GM18868 (cell line): ENCODE measurements around the gene ABCC5.
"Not testable (repeated sequence)": the region's sequence is repeated elsewhere in the genome, so short reads cannot be mapped to it uniquely, and the experiment has no call there.

Experiments
- ATAC-seq: cut with Tn5 transposase; IDR thresholded peaks from one replicate; pipeline ENCODE4 v1.9.1; 2021; ENCODE audit warnings: mild to moderate bottlenecking, moderate library complexity; ENCODE audit not compliant: unreplicated experiment

Gene ABCC5

DNA sequence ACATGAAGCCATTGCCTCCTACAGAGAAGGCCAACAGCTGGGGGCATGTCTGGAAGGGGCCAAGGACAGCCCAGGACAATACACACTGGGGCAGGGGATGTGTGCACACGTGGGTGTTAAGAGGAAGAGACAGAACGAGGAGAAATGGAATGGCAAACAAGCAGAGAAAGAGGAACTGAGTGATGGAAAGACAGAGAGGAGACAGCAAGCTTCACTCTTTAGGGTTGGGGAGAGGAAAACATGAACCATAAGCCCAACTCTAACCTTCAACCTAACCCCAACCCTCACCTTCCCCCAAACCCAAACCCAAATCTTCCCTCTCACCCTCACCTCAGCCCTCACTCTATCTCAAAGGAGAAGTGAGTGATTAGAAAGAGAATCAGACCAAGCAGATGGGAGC, 121.1 kb downstream of the ABCC5 start:
- ATAC-seq = no peak

DNA sequence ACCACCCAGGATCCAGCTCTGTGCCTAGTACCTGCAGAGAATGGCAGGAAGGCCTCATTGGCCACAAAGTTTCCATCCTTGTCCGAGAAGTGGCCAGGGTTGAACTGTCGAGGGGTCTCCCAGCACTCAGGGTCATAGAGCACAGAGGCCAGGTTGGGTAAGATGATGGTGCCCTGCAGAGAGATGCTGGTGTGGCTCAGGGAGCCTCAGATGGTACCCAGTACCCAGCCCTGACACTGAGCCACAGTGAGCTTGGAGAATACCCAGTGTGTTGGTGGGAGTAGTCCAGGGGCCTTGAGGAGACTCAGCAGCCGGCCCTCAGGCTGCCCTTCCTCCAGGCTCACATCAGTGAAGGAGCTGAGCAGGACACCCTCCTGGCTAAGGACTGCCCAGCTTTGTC, 121.5 kb downstream of the ABCC5 start:
- no peak for ATAC-seq

DNA sequence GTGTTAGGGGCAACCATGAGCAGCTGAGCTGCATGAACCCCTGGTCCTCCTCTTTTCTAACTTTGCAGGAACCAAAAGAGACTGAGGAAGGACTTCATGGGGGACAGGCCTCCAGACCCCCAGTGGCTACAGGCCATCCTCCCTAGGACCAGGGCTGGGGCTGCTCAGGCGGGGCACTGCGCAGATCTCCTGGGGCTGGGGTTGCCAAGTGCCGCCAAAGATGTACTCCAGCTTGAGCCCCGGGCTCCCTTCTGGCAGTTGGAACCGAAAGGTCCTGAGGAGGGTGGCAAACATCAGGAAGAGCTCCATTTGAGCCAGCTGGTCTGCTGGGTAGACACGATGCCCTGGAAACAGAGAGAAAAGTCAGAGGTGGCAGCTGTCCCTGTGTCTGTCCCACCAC, 121.9 kb downstream of the ABCC5 start:
- no peak for ATAC-seq

- no peak for ATAC-seq
Observed at GRCh38 chr3:183895296-183895695, 122.4 kb downstream of the ABCC5 start.

- ATAC-seq = no peak
Observed at GRCh38 chr3:183892610-183893214, 125.0 kb downstream of the ABCC5 start.

DNA sequence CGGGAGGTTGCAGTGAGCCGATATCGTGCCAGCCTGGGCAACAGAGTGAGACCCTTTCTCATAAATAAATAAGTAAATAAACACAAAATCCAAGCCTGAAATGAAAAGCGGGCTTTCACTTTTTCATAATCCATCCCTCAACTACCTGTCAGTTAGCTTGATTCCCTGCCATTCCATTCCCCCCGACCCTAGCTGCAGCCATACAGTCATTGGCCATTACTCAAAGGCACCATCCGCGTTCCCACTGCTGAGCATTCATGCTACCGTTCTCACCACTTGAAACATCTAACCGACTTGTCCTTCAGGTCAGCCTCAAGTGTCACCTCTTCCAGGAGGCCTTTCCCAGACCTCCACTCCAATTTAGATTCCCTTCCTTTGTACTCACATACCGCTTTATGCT, 131.9 kb downstream of the ABCC5 start:
- ATAC-seq = no peak

- ATAC-seq = peak; percentile 99
Observed at GRCh38 chr3:183884427-183885296, 133.0 kb downstream of the ABCC5 start, which contains the start of gene PARL. Gene PARL, minus strand, starts transcription at chr3:183884880. Its CDS starts 34 bp downstream, at chr3:183884846.

DNA sequence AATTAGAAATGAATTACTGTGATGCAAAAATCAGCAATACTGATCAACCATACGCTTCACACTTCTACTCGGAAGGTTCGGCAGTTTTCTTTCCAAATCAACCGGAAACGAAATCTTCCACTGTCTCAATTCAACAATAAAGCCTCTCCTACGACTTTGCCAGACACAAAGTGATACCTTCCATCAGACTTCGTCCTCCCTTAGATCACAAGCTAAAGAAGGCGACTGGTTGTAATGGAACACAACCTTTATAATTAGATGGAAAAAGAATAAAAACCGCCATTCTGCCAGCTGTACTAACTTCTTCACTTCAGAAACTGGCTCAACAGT, 133.6 kb downstream of the ABCC5 start:
- no peak for ATAC-seq

DNA sequence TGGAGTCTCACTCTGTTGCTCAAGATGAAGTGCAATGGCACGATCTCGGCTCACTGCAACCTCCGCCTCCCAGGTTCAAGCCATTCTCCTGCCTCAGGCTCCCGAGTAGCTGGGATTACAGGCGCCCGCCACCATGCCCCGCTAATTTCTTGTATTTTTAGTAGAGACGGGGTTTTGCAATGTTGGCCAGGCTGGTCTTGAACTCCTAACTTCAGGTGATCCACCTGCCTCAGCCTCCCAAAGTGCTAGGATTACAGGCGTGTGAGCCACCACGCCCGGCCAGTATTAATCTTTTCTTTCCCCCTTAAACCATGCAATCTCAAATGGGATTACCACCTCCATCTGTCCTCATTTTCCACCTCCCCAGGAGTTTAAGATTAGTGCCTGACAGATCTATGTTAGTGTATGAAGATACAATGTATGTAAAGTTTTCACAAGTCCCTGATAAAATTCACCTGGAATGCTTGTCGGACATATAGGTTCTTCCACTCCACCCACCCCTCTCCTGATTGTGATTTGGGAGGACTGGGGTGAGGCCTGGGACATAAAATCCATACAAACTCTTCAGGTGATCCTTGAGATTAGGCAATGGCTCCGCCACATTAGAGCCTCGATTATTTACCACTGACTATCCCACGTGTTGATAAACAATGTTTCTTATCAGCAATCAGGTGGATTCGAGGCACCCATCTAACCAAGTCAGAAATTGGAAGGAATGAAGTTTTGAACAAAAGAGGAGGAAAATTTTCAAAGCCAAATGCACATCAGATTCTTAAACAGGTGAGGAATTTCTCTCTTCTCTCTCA, 134.2 kb downstream of the ABCC5 start:
- no peak for ATAC-seq

DNA sequence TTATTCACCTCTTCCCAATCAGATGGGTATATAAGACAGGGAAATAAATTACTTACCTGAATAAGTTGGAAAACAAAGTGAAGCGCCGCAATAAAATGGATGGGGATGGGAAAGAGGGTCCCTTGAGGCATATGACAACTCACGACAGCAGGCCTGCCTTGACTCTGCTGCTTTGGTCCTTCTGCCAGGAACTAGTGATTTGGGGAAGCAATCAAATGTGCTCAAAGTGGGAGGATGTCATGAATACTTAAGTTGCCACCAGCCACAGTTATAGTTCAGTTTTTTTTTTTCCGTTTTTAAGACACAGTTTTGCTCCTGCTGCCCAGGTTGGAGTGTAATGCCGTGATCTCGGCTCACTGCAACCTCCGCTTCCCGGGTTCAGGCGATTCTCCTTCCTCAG, 137.6 kb downstream of the ABCC5 start:
- no peak for ATAC-seq

DNA sequence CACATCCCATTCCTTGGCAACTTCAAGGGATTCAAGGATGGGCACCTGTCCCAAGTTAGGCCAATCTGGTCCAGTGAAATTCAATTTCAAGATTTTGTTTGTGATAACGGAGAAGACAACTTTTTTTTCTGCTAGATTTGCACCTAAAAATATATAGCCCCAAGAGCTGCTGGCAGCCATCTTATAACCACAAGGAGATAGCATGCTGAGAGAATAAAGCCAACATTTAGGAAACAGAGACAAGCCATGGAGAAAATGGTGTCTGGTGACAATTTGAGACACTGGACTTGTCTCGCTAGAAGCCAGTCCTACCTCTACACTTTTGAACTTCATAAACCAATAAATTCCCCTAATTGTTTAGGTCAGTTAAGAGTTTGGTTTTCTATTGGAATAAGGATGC, 138.4 kb downstream of the ABCC5 start:
- no peak for ATAC-seq

GRCh38 chr3:183878071-183878470, 139.6 kb downstream of the ABCC5 start:
- ATAC-seq = no peak

- not testable (repeated sequence) for ATAC-seq
Observed at GRCh38 chr3:183877227-183877626, 140.5 kb downstream of the ABCC5 start.

GRCh38 chr3:183875411-183875810, 142.3 kb downstream of the ABCC5 start:
- ATAC-seq = no peak

- ATAC-seq = no peak
Observed at GRCh38 chr3:183873914-183874313, 143.8 kb downstream of the ABCC5 start.

DNA sequence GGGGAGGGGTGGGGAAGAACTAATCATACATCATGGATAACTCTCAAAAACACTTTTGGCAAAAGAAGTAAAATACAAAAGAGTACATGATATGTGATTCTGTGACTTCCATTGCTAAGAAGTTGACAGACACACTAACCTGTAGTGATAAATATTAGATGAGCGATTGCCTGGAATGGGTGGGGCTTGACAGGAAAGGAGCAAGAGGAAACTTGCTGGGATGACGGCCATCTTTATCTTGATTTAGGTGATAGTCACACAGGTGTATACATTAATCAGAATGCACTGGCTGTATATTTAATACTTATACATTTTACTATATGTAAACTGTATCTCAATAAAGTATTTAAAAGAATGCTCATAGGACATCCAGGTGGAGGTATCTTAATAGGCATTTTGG, 146.1 kb downstream of the ABCC5 start:
- no peak for ATAC-seq

DNA sequence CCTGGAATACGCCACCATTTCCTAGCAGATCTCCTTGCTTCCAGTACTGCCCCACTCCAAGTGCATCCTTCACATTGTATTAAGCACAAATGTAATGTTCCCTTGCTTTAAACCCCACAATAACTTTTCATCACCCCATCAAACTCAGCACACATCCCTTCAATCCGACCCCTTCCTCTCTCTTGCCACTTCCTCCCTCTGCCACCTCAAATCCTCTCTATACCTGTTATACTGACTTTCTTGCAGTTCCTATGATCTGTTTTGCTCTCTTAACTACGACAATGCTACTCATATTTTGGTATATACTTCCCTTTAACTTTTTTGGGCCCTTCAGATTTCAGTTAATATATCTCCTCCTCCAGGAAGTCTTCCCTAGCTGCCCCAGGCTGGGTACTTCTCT, 147.1 kb downstream of the ABCC5 start:
- no peak for ATAC-seq
